GM18873 (cell line): ENCODE results near the gene ADAMTS12.

Experiments
- ATAC-seq: cut with Tn5 transposase; IDR thresholded peaks from one replicate; pipeline ENCODE4 v1.9.1; 2021; ENCODE audit warnings: mild to moderate bottlenecking, moderate library complexity, moderate number of reproducible peaks; ENCODE audit not compliant: unreplicated experiment, low FRiP score

ADAMTS12 gene

GRCh38 chr5:33501899-33502298 lies 389.9 kb downstream of the ADAMTS12 start:
- ATAC-seq, result no peak

- ATAC-seq, result no peak
Measured at GRCh38 chr5:33501260-33501659, 390.5 kb downstream of the ADAMTS12 start.

GRCh38 chr5:33494466-33494865 lies 397.3 kb downstream of the ADAMTS12 start:
- no peak for ATAC-seq

GRCh38 chr5:33491941-33492340 lies 399.8 kb downstream of the ADAMTS12 start:
- no peak for ATAC-seq

- ATAC-seq, result no peak
Measured at GRCh38 chr5:33490071-33490665, 401.6 kb downstream of the ADAMTS12 start.

GRCh38 chr5:33489481-33490067 lies 402.2 kb downstream of the ADAMTS12 start:
- no peak for ATAC-seq

GRCh38 chr5:33488558-33489355 lies 403.0 kb downstream of the ADAMTS12 start:
- ATAC-seq, result no peak

GRCh38 chr5:33487236-33487635 lies 404.6 kb downstream of the ADAMTS12 start:
- ATAC-seq, result no peak

GRCh38 chr5:33482335-33482734 lies 409.5 kb downstream of the ADAMTS12 start:
- ATAC-seq, result no peak

GRCh38 chr5:33480876-33481275 lies 410.9 kb downstream of the ADAMTS12 start:
- no peak for ATAC-seq

GRCh38 chr5:33479311-33479710 lies 412.5 kb downstream of the ADAMTS12 start:
- no peak for ATAC-seq

- no peak for ATAC-seq
Measured at GRCh38 chr5:33477816-33478215, 414.0 kb downstream of the ADAMTS12 start.

GRCh38 chr5:33476992-33477391 lies 414.8 kb downstream of the ADAMTS12 start:
- no peak for ATAC-seq

- ATAC-seq, result no peak
Measured at GRCh38 chr5:33475706-33476105, 416.1 kb downstream of the ADAMTS12 start.

GRCh38 chr5:33474931-33475499 lies 416.8 kb downstream of the ADAMTS12 start:
- no peak for ATAC-seq

- no peak for ATAC-seq
Measured at GRCh38 chr5:33474004-33474403, 417.8 kb downstream of the ADAMTS12 start.
